ENCODE data around the gene ZBED4. TPM values are rescaled to one million over a fixed set of nuclear protein-coding genes. Genes with fewer than 3 reads are reported as not detected.

Gene ZBED4
- total RNA-seq, 4 donors from 2014 or later: 0.59 to 16.4 (median 12.7) TPM

DNA sequence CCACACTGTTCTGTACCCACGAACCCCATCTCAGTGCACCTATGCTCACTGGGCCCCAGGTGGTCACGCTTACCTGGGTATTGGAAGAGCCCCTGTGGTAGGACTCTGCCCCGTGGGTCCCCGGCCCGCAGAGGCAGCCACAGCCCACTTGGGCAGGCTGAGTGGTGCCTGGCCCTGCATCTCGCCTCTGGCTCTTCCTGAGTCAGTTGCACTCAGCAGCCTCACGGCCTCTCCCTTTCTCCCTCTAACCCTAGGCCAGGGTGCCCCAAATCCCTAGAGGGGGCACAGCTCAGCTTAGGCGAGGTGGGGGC is 74.5 kb downstream of the ZBED4 start:
- H3K27ac ChIP-seq: no peak overlapping the region
- H3K4me1 ChIP-seq: peaks cover 0 to 9% of the 10 kb centered on the region in 2 donors
- no peaks in the 10 kb centered on the region for H3K36me3 ChIP-seq
- no peak overlapping the region for H3K4me3 ChIP-seq
- DNase-seq: no peak
- intact Hi-C loops (cut with DNase I; ENCODE audit: low total_unique reads): loop anchor here (2.0 to 10.0 kb wide), 2 partner anchors 101 to 277 kb away; partner anchors contain the start of gene SELENOO
- peaks cover 0 to 7% of the 10 kb centered on the region in 2 donors for H3K27me3 ChIP-seq
- no peaks in the 10 kb centered on the region for H3K9me3 ChIP-seq
- no peak for TF ChIP-seq POLR2A (IDR thresholded peaks at IDR 0.05)
- TF ChIP-seq, protein P1, sequence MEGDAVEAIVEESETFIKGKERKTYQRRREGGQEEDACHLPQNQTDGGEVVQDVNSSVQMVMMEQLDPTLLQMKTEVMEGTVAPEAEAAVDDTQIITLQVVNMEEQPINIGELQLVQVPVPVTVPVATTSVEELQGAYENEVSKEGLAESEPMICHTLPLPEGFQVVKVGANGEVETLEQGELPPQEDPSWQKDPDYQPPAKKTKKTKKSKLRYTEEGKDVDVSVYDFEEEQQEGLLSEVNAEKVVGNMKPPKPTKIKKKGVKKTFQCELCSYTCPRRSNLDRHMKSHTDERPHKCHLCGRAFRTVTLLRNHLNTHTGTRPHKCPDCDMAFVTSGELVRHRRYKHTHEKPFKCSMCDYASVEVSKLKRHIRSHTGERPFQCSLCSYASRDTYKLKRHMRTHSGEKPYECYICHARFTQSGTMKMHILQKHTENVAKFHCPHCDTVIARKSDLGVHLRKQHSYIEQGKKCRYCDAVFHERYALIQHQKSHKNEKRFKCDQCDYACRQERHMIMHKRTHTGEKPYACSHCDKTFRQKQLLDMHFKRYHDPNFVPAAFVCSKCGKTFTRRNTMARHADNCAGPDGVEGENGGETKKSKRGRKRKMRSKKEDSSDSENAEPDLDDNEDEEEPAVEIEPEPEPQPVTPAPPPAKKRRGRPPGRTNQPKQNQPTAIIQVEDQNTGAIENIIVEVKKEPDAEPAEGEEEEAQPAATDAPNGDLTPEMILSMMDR (IDR thresholded peaks at IDR 0.05): no peak

DNA sequence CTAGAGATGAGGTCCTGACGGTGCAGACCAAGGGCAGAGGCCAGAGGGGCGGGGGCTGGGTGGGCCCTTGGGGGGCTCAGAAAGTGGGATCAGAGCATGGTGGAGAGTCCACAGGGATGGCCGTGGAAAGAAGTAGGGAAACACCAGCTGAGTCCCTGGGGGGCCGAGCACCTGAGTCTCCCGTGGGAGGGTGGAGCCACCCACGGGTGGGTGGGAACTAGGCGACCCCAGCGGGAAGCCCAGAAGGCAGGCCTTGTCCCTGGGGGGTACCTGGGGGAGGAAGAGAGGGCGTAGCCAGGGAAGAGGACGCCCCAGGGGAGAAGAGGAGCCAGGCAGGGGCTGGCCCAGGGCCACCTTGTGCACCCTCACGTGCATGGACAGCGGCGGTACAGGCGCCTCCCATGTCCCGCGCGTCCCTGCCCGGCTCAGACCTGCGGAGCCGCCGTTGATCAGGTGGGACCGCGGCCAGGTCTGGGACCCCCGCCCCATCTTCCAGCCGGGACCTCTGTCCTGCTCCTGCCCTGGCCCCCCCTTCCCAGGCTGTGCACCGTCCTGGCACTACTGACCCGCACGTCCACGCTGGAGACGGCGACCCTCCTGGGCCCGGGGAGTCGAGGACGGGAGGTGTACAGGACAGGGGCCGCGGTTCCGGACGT is 75.0 kb downstream of the ZBED4 start:
- Histone ChIP-seq H3K9me3 (no peaks in the 10 kb centered on the region), H3K4me3 (no peak overlapping the region), H3K27me3 (peaks cover 0 to 7% of the 10 kb centered on the region in 2 donors), H3K36me3 (no peaks in the 10 kb centered on the region), H3K4me1 (peaks cover 0 to 12% of the 10 kb centered on the region in 2 donors), H3K27ac (no peak overlapping the region)
- no peak for TF ChIP-seq POLR2A (IDR thresholded peaks at IDR 0.05)
- TF ChIP-seq, protein P1 (IDR thresholded peaks at IDR 0.05): no peak
- no peak for DNase-seq
- intact Hi-C loops (cut with DNase I; ENCODE audit: low total_unique reads): loop anchor here (2.0 to 10.0 kb wide), 2 partner anchors 100 to 276 kb away; partner anchors contain the start of gene SELENOO

DNA sequence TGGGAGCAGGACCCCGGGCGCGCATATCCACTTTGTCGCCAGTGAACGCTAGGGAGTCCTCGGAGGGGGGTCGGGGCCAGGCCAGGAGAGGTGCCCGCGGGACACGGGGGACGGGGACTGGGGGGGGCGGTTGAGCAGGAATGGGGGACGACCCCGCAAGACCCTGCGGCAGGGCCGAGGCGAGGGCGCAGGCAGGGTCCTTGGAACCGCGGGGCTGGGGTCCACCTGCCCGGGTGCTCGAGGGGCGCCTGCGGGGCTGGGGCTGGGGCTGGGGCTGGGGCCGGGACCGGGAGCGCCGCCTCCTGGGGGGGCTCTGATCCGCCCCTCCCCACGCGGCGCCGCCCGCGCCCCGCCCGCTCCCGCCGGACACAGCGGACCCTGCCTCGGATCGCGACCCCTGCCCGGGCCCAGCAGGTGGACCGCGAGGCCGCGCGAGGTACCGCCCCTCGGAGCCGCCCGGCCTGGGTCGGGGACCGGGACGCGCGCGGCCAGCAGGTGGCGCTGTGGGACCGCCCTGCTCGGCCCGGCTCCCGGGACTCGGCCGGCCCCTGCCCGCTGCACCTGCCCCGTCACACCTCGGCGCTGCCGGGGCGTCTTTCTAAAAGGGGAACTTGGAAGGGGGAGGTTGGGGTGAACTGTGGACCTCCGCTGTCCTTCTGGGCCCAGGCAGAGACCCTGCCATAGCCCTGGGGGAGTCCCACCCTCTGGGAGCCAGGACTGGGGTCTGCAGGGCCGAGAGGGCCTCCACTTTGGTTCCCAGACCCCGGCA is 75.8 kb downstream of the ZBED4 start:
- DNase-seq: peak; percentile 46 to 63
- H3K27me3 ChIP-seq: peaks cover 0 to 7% of the 10 kb centered on the region in 2 donors
- no peaks in the 10 kb centered on the region for H3K9me3 ChIP-seq
- intact Hi-C loops (cut with DNase I; ENCODE audit: low total_unique reads): loop anchor here (2.0 to 10.0 kb wide), 2 partner anchors 99 to 275 kb away; partner anchors contain the start of gene SELENOO
- H3K36me3 ChIP-seq: no peaks in the 10 kb centered on the region
- H3K4me1 ChIP-seq: peaks cover 0 to 14% of the 10 kb centered on the region in 2 donors
- H3K4me3 ChIP-seq: no peak overlapping the region
- TF ChIP-seq, protein P1 (IDR thresholded peaks at IDR 0.05): peak; percentile 62 to 99 (median 97)
- peak in 1 of 2 donors; percentile 33 for TF ChIP-seq POLR2A (IDR thresholded peaks at IDR 0.05)
- H3K27ac ChIP-seq: no peak overlapping the region

DNA sequence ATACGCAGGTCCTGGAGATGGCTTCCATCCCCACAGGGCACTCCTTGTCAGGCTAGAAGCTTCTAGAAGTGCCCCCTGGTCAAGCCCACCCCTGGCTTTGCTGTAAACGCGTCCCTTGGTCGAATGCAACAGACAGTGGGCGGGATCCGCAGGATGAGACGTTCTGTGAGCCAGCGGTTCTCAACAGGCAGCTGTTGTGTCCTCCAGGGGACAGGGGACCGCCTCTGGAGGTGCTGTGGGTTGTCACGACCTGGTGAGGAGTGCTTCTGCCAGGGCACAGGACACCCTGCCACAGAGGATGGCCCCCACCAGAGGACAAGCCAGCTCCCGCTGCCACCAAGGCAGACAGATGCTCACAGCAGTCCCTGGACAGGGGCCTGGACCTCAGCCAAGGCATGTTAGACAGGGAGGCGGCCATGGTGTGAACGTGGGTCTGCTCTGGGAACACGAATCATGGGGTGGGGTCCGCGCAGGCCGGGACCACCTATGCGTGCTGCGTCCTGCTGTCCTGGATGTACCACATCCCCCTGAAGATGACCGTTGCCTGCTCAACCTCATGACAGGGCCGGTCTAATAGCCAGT is 76.4 kb downstream of the ZBED4 start:
- intact Hi-C loops (cut with DNase I; ENCODE audit: low total_unique reads): loop anchor here (2.0 to 10.0 kb wide), 2 partner anchors 99 to 275 kb away; partner anchors contain the start of gene SELENOO
- no peak for TF ChIP-seq POLR2A (IDR thresholded peaks at IDR 0.05)
- TF ChIP-seq, protein P1 (IDR thresholded peaks at IDR 0.05): no peak
- no peaks in the 10 kb centered on the region for H3K36me3 ChIP-seq
- peaks cover 0 to 21% of the 10 kb centered on the region in 2 donors for H3K4me1 ChIP-seq
- no peak overlapping the region for H3K27ac ChIP-seq
- DNase-seq: peak in 1 of 2 donors; percentile 54
- H3K27me3 ChIP-seq: peaks cover 0 to 7% of the 10 kb centered on the region in 2 donors
- H3K4me3 ChIP-seq: no peak overlapping the region
- no peaks in the 10 kb centered on the region for H3K9me3 ChIP-seq

All from uterus (tissue), 4 donors.